IMR-90 (cell line): ENCODE measurements around the gene PRR29.

Experiments used
- CHD1 ChIP-seq: IDR thresholded peaks from 2 replicates; pipeline ENCODE4 v1.6.1; 2012; ENCODE audit warnings: low read depth, low read length, improper control_type of control experiment
- CTCF ChIP-seq: conservative IDR thresholded peaks from 2 replicates; pipeline ENCODE4 v1.5.1; 2012; ENCODE audit warnings: mild to moderate bottlenecking, low read depth, low read length, improper control_type of control experiment
- MAFK ChIP-seq: IDR thresholded peaks from 2 replicates; pipeline ENCODE4 v1.6.1; 2012; ENCODE audit warnings: low read depth, low read length, improper control_type of control experiment
- POLR2A ChIP-seq: IDR thresholded peaks from 2 replicates; pipeline ENCODE4 v1.6.1; 2012; ENCODE audit warnings: mild to moderate bottlenecking, low read depth, low read length
- RAD21 ChIP-seq: IDR thresholded peaks from 2 replicates; pipeline ENCODE4 v1.6.1; 2012; ENCODE audit warnings: low read length, improper control_type of control experiment
- TF ChIP-seq, protein P1 (sequence below): fragments of 150-350 bp; IDR thresholded peaks from 2 replicates; pipeline ENCODE4 v1.6.1; 2017; ENCODE audit warnings: mild to moderate bottlenecking, antibody characterized with exemption, low read length, low read depth

DNA sequence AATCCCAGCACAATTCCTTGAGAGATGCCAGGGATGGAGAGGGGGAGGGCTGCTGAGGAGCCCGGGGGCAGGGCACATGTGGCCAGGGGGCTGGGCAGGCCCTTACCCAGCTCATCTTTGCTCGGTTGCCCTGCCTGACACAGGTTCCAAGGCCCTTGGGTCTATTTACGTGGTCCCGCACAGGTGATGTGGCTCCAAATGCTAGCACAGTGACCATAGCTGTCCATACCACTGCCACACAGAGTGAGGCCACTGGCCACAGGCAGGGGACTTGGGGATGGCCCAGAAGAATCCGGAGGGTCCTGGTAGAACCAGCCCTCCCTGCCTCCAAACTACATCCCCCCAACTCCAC, 10.0 kb upstream of the PRR29 start:
- TF ChIP-seq POLR2A (no peak), CTCF (no peak), MAFK (no peak), RAD21 (no peak), CHD1 (no peak)
- TF ChIP-seq, protein P1, sequence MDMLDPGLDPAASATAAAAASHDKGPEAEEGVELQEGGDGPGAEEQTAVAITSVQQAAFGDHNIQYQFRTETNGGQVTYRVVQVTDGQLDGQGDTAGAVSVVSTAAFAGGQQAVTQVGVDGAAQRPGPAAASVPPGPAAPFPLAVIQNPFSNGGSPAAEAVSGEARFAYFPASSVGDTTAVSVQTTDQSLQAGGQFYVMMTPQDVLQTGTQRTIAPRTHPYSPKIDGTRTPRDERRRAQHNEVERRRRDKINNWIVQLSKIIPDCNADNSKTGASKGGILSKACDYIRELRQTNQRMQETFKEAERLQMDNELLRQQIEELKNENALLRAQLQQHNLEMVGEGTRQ, result no peak
